HEK293 (cell line): Measurements from ENCODE around the gene GRIN2A.

Experiments
- CTCF ChIA-PET: fragments of 350-600 bp; formaldehyde crosslinking; extraction: SDS; loops from one replicate; lab custom pipeline; 2021; ENCODE audit warnings: antibody characterized with exemption; lab: Yijun Ruan, JAX
- POLR2A ChIA-PET: fragments of 300-600 bp; formaldehyde crosslinking; extraction: SDS; loops from one replicate; lab custom pipeline; 2020; ENCODE audit warnings: antibody characterized with exemption, inconsistent platforms; lab: Yijun Ruan, JAX
- H3K27ac ChIP-seq: fragments of 200-500 bp; sonication (Bioruptor generic); 2 replicates; pipeline ENCODE4 v1.5.1; 2014; ENCODE audit warnings: low read depth, low read length, control low read depth, inconsistent platforms; ENCODE audit errors: extremely low read depth
- H3K36me3 ChIP-seq, 2 experiments: fragments of 200-500 bp in 1 of 2; sonication (Bioruptor generic) in 1 of 2; 1 replicate in 1 of 2; 2 replicates in 1 of 2; pipeline ENCODE4 v1.5.1; 2014 to 2017; ENCODE audit warnings: inconsistent platforms in 2 of 2, low read length in 2 of 2; ENCODE audit not compliant: control insufficient read depth in 2 of 2, insufficient read depth in 1 of 2
- H3K4me1 ChIP-seq: fragments of 200-500 bp; sonication (Bioruptor generic); 2 replicates; pipeline ENCODE4 v1.5.1; 2014; ENCODE audit warnings: mild to moderate bottlenecking, low read length, inconsistent platforms; ENCODE audit not compliant: control insufficient read depth, insufficient read depth
- H3K4me3 ChIP-seq: 2 replicates; pipeline ENCODE4 v1.5.1; 2011; ENCODE audit warnings: low read depth, mild to moderate bottlenecking, control low read depth, low read length, moderate library complexity
- H3K9me3 ChIP-seq: fragments of 200-500 bp; sonication (Bioruptor generic); 2 replicates; pipeline ENCODE4 v1.5.1; 2014; ENCODE audit warnings: low read depth, low read length, inconsistent platforms; ENCODE audit not compliant: control insufficient read depth, insufficient read depth
- ATF2 ChIP-seq: fragments of 450-650 bp; formaldehyde crosslinking; IDR thresholded peaks from 2 replicates; pipeline ENCODE4 v1.5.1; 2016; ENCODE audit warnings: missing biosample characterization, missing genetic modification characterization, low read depth
- ELK4 ChIP-seq: IDR thresholded peaks from 2 replicates; pipeline ENCODE4 v1.6.1; 2011; ENCODE audit warnings: mild to moderate bottlenecking, low read depth, low read length, borderline replicate concordance
- HIC1 ChIP-seq: fragments of 450-650 bp; formaldehyde crosslinking; IDR thresholded peaks from 2 replicates; pipeline ENCODE4 v1.5.1; 2016; ENCODE audit warnings: missing biosample characterization, missing genetic modification characterization
- OVOL3 ChIP-seq: fragments of 450-650 bp; formaldehyde crosslinking; IDR thresholded peaks from 2 replicates; pipeline ENCODE4 v1.5.1; 2016; ENCODE audit warnings: missing biosample characterization, missing genetic modification characterization
- SCRT1 ChIP-seq: fragments of 450-650 bp; formaldehyde crosslinking; IDR thresholded peaks from 2 replicates; pipeline ENCODE4 v1.5.1; 2016; ENCODE audit warnings: missing biosample characterization, missing genetic modification characterization, borderline replicate concordance
- ZFP69B ChIP-seq: fragments of 450-650 bp; formaldehyde crosslinking; IDR thresholded peaks from 2 replicates; pipeline ENCODE4 v1.5.1; 2016; ENCODE audit warnings: missing biosample characterization, missing genetic modification characterization
- ZNF24 ChIP-seq: fragments of 450-650 bp; formaldehyde crosslinking; IDR thresholded peaks from 2 replicates; pipeline ENCODE4 v1.5.1; 2016; ENCODE audit warnings: missing biosample characterization, missing genetic modification characterization
- ZNF324 ChIP-seq: fragments of 450-650 bp; formaldehyde crosslinking; IDR thresholded peaks from 2 replicates; pipeline ENCODE4 v1.5.1; 2016; ENCODE audit warnings: missing biosample characterization, missing genetic modification characterization
- ZNF341 ChIP-seq: fragments of 450-650 bp; formaldehyde crosslinking; IDR thresholded peaks from 2 replicates; pipeline ENCODE4; 2016; ENCODE audit warnings: low read depth, missing biosample characterization, missing genetic modification characterization
- ZNF350 ChIP-seq: fragments of 450-650 bp; formaldehyde crosslinking; IDR thresholded peaks from 2 replicates; pipeline ENCODE4 v1.5.0; 2017; ENCODE audit warnings: missing biosample characterization, mild to moderate bottlenecking, missing genetic modification characterization
- ZNF391 ChIP-seq: fragments of 450-650 bp; formaldehyde crosslinking; IDR thresholded peaks from 2 replicates; pipeline ENCODE4 v1.5.1; 2016; ENCODE audit warnings: low read depth, missing biosample characterization, missing genetic modification characterization, borderline replicate concordance
- ZNF398 ChIP-seq: fragments of 450-650 bp; formaldehyde crosslinking; IDR thresholded peaks from 2 replicates; pipeline ENCODE4 v1.5.1; 2017; ENCODE audit warnings: missing biosample characterization, missing genetic modification characterization
- ZNF404 ChIP-seq: fragments of 450-650 bp; formaldehyde crosslinking; IDR thresholded peaks from 2 replicates; pipeline ENCODE4 v1.5.1; 2017; ENCODE audit warnings: missing biosample characterization, missing genetic modification characterization
- ZNF433 ChIP-seq: fragments of 450-650 bp; formaldehyde crosslinking; IDR thresholded peaks from 2 replicates; pipeline ENCODE4 v1.5.1; 2016; ENCODE audit warnings: missing biosample characterization, missing genetic modification characterization, low read depth
- ZNF639 ChIP-seq: fragments of 450-650 bp; formaldehyde crosslinking; IDR thresholded peaks from 2 replicates; pipeline ENCODE4 v1.5.1; 2016; ENCODE audit warnings: missing biosample characterization, missing genetic modification characterization
- ZNF677 ChIP-seq: fragments of 450-650 bp; IDR thresholded peaks from 2 replicates; pipeline ENCODE4 v1.5.0; 2018; ENCODE audit warnings: missing biosample characterization, mild to moderate bottlenecking, missing genetic modification characterization, moderate library complexity

GRIN2A gene

GRCh38 chr16:9787717-9788116 is 394.5 kb downstream of the GRIN2A start (continued):
- no peak for TF ChIP-seq ZNF350
- no peak for TF ChIP-seq ZNF398 (tag by site-specific recombination)
- no peak for TF ChIP-seq ZNF341 (tag by site-specific recombination)

- no peaks in the 10 kb centered on the region for H3K36me3 ChIP-seq
- no peak overlapping the region for H3K4me3 ChIP-seq
- H3K27ac ChIP-seq, result no peak overlapping the region
- ChIA-PET CTCF (no interaction called here), POLR2A (no interaction called here)
- no peaks in the 10 kb centered on the region for H3K9me3 ChIP-seq
- no peak for TF ChIP-seq ZFP69B
- no peak for TF ChIP-seq SCRT1 (tag by site-specific recombination)
- TF ChIP-seq ZNF391, result no peak
- no peak for TF ChIP-seq ELK4
- TF ChIP-seq ZNF639 (tag by site-specific recombination), result no peak
- TF ChIP-seq ZNF404 (tag by site-specific recombination), result no peak
- no peak for TF ChIP-seq ZNF677 (tag by site-specific recombination)
- TF ChIP-seq ZNF433, result no peak
- TF ChIP-seq ZNF324, result no peak
- TF ChIP-seq OVOL3 (tag by site-specific recombination), result no peak
- no peak for TF ChIP-seq HIC1
- no peak for TF ChIP-seq ATF2 (tag by site-specific recombination)
- no peaks in the 10 kb centered on the region for H3K4me1 ChIP-seq
Observed at GRCh38 chr16:9780831-9781230, 401.4 kb downstream of the GRIN2A start.

GRCh38 chr16:9778849-9779248 is 403.4 kb downstream of the GRIN2A start:
- ChIA-PET CTCF (no interaction called here), POLR2A (no interaction called here)
- H3K4me3 ChIP-seq, result no peak overlapping the region

More at GRCh38 chr16:9778849-9779248, 403.4 kb downstream of the GRIN2A start:
- H3K36me3 ChIP-seq, result no peaks in the 10 kb centered on the region
- no peak overlapping the region for H3K27ac ChIP-seq
- H3K9me3 ChIP-seq, result no peaks in the 10 kb centered on the region
- H3K4me1 ChIP-seq, result no peaks in the 10 kb centered on the region
- TF ChIP-seq ZNF24 (tag by site-specific recombination), result no peak
